ENCODE data around the gene MAD1L1. TPM values are rescaled to one million over a fixed set of nuclear protein-coding genes. Genes with fewer than 3 reads are reported as not detected.
"Not testable (repeated sequence)": the region's sequence is repeated elsewhere in the genome, so short reads cannot be mapped to it uniquely, and the experiment has no call there.

The MAD1L1 gene
- total RNA-seq, 1 donor from 2014 or later, result 54.0 TPM

DNA sequence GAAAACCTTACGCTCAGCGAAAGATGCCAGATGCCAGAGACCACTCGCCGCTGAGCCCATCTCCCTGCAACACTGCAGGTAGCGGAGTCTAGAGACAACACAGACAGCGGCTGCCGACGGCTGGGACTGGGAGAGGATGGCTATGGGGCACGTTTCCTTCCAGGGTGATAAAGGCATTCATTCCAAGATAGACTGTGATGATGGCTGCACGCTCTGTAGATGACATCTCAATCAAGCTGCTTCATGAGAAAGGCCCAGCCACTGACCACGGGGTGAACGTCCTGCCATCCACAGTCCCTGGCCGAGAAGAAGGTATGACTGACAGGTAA lies 394.2 kb downstream of the MAD1L1 start:
- H3K4me3 Mint-ChIP-seq; H3K27me3 Mint-ChIP-seq; H3K9me3 Mint-ChIP-seq; H3K4me1 Mint-ChIP-seq; DNase-seq; H3K27ac Mint-ChIP-seq; intact Hi-C loops (cut with micrococcal nuclease): not testable (repeated sequence)
- H3K36me3 Mint-ChIP-seq (ENCODE audit: low read depth), result peaks cover 16% of the 10 kb centered on the region

- H3K4me1 Mint-ChIP-seq; H3K27me3 Mint-ChIP-seq; H3K4me3 Mint-ChIP-seq; DNase-seq; H3K27ac Mint-ChIP-seq; intact Hi-C loops (cut with micrococcal nuclease); H3K9me3 Mint-ChIP-seq: not testable (repeated sequence)
- peaks cover 18% of the 10 kb centered on the region for H3K36me3 Mint-ChIP-seq (ENCODE audit: low read depth)
These were observed 394.8 kb downstream of the MAD1L1 start for GRCh38 chr7:1837696-1838543.

GRCh38 chr7:1831933-1832535 lies 400.7 kb downstream of the MAD1L1 start:
- peaks cover 28% of the 10 kb centered on the region for H3K36me3 Mint-ChIP-seq (ENCODE audit: low read depth)
- intact Hi-C loops (cut with micrococcal nuclease); H3K9me3 Mint-ChIP-seq; H3K27ac Mint-ChIP-seq; DNase-seq; H3K4me1 Mint-ChIP-seq; H3K27me3 Mint-ChIP-seq; H3K4me3 Mint-ChIP-seq: not testable (repeated sequence)

GRCh38 chr7:1831471-1831870 lies 401.3 kb downstream of the MAD1L1 start:
- H3K36me3 Mint-ChIP-seq (ENCODE audit: low read depth), result peaks cover 27% of the 10 kb centered on the region
- H3K4me1 Mint-ChIP-seq; H3K27me3 Mint-ChIP-seq; DNase-seq; intact Hi-C loops (cut with micrococcal nuclease); H3K9me3 Mint-ChIP-seq; H3K27ac Mint-ChIP-seq; H3K4me3 Mint-ChIP-seq: not testable (repeated sequence)

- H3K4me3 Mint-ChIP-seq; H3K4me1 Mint-ChIP-seq; H3K27ac Mint-ChIP-seq; H3K27me3 Mint-ChIP-seq; H3K9me3 Mint-ChIP-seq; DNase-seq; intact Hi-C loops (cut with micrococcal nuclease): not testable (repeated sequence)
- peaks cover 23% of the 10 kb centered on the region for H3K36me3 Mint-ChIP-seq (ENCODE audit: low read depth)
These were observed 403.1 kb downstream of the MAD1L1 start for GRCh38 chr7:1829668-1830067.

DNA sequence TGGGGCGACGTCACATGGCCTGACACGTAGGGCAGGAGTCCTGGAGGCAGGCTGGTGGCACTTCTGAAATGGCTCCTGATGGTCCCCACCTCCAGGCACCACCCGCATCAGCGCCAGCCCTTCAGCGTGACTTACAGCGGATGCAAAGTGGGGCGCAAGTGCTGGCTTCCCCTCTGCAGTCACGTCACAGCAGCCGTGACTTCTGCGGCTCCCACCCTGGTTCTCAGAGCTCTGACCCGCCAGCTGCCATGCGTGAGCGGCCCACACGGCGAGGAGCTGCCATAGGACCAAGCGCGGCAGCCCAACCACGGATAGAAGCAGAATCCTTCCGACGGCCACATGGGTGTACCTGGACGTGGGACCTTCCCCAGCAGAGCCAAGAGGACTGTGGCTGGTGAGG lies 403.6 kb downstream of the MAD1L1 start:
- Mint-ChIP-seq H3K4me1 (peaks cover 4% of the 10 kb centered on the region), H3K27me3 (no peaks in the 10 kb centered on the region), H3K4me3 (no peak overlapping the region), H3K27ac (no peak overlapping the region), H3K36me3 (ENCODE audit: low read depth) (peaks cover 21% of the 10 kb centered on the region), H3K9me3 (peaks cover 3% of the 10 kb centered on the region)
- no peak for DNase-seq
- intact Hi-C loops (cut with micrococcal nuclease), result no loop called here

- DNase-seq; H3K27me3 Mint-ChIP-seq; H3K4me3 Mint-ChIP-seq; H3K4me1 Mint-ChIP-seq; intact Hi-C loops (cut with micrococcal nuclease); H3K27ac Mint-ChIP-seq; H3K9me3 Mint-ChIP-seq: not testable (repeated sequence)
- H3K36me3 Mint-ChIP-seq (ENCODE audit: low read depth), result peaks cover 17% of the 10 kb centered on the region
These were observed 404.6 kb downstream of the MAD1L1 start for GRCh38 chr7:1828170-1828569.

GRCh38 chr7:1827521-1827981 lies 405.2 kb downstream of the MAD1L1 start:
- H3K27me3 Mint-ChIP-seq; H3K4me3 Mint-ChIP-seq; intact Hi-C loops (cut with micrococcal nuclease); DNase-seq; H3K27ac Mint-ChIP-seq; H3K4me1 Mint-ChIP-seq; H3K9me3 Mint-ChIP-seq: not testable (repeated sequence)
- H3K36me3 Mint-ChIP-seq (ENCODE audit: low read depth), result peaks cover 20% of the 10 kb centered on the region

GRCh38 chr7:1826931-1827330 lies 405.8 kb downstream of the MAD1L1 start:
- H3K27me3 Mint-ChIP-seq; intact Hi-C loops (cut with micrococcal nuclease); H3K4me3 Mint-ChIP-seq; DNase-seq; H3K4me1 Mint-ChIP-seq; H3K27ac Mint-ChIP-seq; H3K9me3 Mint-ChIP-seq: not testable (repeated sequence)
- H3K36me3 Mint-ChIP-seq (ENCODE audit: low read depth), result peaks cover 19% of the 10 kb centered on the region

- H3K36me3 Mint-ChIP-seq (ENCODE audit: low read depth), result peaks cover 17% of the 10 kb centered on the region
- H3K4me1 Mint-ChIP-seq, result peaks cover 6% of the 10 kb centered on the region
- peaks cover 3% of the 10 kb centered on the region for H3K9me3 Mint-ChIP-seq
- DNase-seq, result no peak
- intact Hi-C loops (cut with micrococcal nuclease), result no loop called here
- no peak overlapping the region for H3K27ac Mint-ChIP-seq
- peaks cover 3% of the 10 kb centered on the region for H3K27me3 Mint-ChIP-seq
- H3K4me3 Mint-ChIP-seq, result no peak overlapping the region
These were observed 406.6 kb downstream of the MAD1L1 start for GRCh38 chr7:1825897-1826741.

DNA sequence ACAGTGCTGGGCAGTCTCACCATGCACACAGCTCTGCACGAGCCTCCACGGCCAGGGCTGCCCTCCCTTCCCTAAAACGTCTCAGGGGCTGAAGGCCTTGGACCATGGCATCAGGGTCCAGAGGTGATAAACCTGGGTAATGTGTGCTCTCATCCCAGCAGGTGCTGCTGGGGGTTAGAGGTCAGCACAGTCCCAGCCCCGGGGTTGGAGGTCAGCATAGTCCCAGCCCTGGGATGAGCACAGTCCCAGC lies 407.2 kb downstream of the MAD1L1 start:
- H3K4me3 Mint-ChIP-seq; H3K4me1 Mint-ChIP-seq; H3K9me3 Mint-ChIP-seq; intact Hi-C loops (cut with micrococcal nuclease); H3K27me3 Mint-ChIP-seq; H3K27ac Mint-ChIP-seq; DNase-seq: not testable (repeated sequence)
- peaks cover 16% of the 10 kb centered on the region for H3K36me3 Mint-ChIP-seq (ENCODE audit: low read depth)

DNA sequence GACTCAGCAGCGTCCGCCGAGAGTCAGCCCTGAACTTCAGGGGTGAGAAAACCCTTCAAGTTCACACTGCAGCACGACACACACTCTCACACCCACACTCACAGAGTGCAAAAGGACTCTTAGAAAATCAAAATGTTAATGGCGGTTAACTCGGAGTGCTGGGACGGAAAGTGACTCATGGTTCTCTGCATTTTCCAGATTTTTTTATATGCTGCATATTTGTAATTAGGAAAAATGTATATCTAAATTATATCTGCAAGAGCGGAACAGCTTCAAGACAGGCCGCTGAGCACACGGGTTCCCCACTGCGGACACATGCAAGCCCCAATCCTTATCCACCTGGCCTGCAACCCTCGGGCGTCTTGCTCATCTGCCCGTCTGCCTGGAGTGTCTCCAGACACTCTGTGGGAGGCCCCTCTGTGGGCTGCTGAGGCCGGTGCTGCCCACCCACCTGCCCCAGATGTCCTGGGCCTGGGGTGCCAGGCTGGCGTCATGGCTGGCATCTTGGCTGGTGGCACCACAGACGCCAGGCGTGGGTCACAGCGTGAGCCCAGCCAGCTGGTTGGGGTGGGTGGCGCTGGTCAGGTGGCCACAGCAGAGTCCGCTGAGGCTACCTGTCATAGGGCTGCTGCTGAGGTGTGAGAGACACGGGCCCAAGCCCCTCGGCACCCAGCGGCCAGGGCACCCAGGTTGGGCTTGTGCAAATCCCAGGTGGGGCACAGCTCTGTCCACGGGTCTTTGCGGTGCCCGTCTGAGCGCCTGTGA lies 407.7 kb downstream of the MAD1L1 start:
- intact Hi-C loops (cut with micrococcal nuclease); H3K4me3 Mint-ChIP-seq; H3K4me1 Mint-ChIP-seq; H3K27me3 Mint-ChIP-seq; DNase-seq; H3K9me3 Mint-ChIP-seq; H3K27ac Mint-ChIP-seq: not testable (repeated sequence)
- H3K36me3 Mint-ChIP-seq (ENCODE audit: low read depth), result peaks cover 14% of the 10 kb centered on the region

DNA sequence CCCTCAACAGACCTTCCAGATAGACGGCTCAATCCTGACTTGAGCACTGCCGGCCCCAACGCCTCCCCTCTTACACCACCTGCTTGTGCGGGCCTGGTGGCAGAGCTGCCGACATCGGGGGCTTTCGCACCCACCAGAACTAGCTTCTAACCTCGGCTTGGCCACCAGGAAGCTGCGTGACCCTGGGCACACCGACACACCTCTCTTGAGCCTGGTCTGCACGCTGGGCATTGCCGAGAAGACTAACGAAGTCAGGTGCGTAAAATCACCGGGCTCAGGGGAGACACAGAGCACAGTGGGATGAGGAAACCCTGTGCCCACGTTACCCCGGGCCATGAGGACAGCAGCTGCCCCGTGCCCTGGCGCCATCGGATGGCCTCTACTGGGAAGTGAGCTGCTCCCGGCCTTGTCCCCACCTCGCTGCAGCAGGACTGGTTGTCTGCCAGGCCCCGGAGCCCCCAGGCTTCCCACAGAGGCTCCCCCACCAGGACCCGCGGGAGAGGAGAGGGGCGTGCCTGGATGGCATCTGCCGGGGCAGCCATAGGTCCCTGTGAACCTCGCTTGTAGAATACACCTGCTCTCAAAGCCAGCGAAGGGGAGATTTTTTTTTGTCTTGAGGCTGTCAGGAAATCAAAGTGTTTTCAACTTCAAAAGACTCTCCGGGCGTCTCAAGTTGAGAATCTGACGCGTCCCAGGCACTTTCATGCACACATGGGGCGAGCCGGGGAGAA lies 408.4 kb downstream of the MAD1L1 start:
- H3K9me3 Mint-ChIP-seq; intact Hi-C loops (cut with micrococcal nuclease); H3K27me3 Mint-ChIP-seq; H3K27ac Mint-ChIP-seq; H3K36me3 Mint-ChIP-seq (ENCODE audit: low read depth); H3K4me3 Mint-ChIP-seq: not testable (repeated sequence)
- DNase-seq, result peak; percentile 77
- peaks cover 13% of the 10 kb centered on the region for H3K4me1 Mint-ChIP-seq
